SK-N-MC (cell line): ENCODE data around the gene KCNQ1.

ENCODE experiments used
- EZH2 ChIP-seq: fragments of 200-600 bp; sonication (generic); IDR thresholded peaks from one replicate; pipeline ENCODE4 v1.6.1; 2017; ENCODE audit warnings: antibody characterized with exemption
- FOXP2 ChIP-seq: optimal IDR thresholded peaks from 2 replicates; pipeline ENCODE3; 2011; ENCODE audit warnings: mild to moderate bottlenecking, moderate library complexity; ENCODE audit not compliant: insufficient read depth; ENCODE audit errors: extremely low read length, control extremely low read depth
- POLR2AphosphoS5 ChIP-seq: IDR thresholded peaks from 2 replicates; pipeline ENCODE4 v1.6.1; 2012; ENCODE audit warnings: mild to moderate bottlenecking, low read depth, low read length, borderline replicate concordance

GRCh38 chr11:2817431-2817830 is 372.6 kb downstream of the KCNQ1 start:
- no peak for TF ChIP-seq EZH2
- TF ChIP-seq POLR2AphosphoS5: no peak
- TF ChIP-seq FOXP2: no peak
